Activated naive CD8-positive, alpha-beta T cell treated with anti-CD3 and anti-CD28 coated beads, Interleukin-2, amount 50 U/mL, for 24 hours (primary cell): ENCODE results near the gene PEX11G.

ENCODE experiments used
- ATAC-seq: fragments of 150-1000 bp; cut with Tn5 transposase; one replicate; pipeline ENCODE4 v1.10.0; 2021
- DNase-seq: peaks from one replicate; pipeline ENCODE4 v3.0.0; 2021
- H3K27ac Mint-ChIP-seq: one replicate; pipeline ENCODE4 v1.8.0; 2021; ENCODE audit warnings: mild to moderate bottlenecking, mixed read lengths
- H3K27me3 Mint-ChIP-seq: one replicate; pipeline ENCODE4 v1.8.0; 2021; ENCODE audit warnings: mixed read lengths
- H3K36me3 Mint-ChIP-seq: one replicate; pipeline ENCODE4 v1.8.0; 2021; ENCODE audit warnings: low read depth, mixed read lengths
- H3K4me1 Mint-ChIP-seq: one replicate; pipeline ENCODE4 v1.8.0; 2021; ENCODE audit warnings: mixed read lengths
- H3K4me3 Mint-ChIP-seq: one replicate; pipeline ENCODE4 v1.8.0; 2021; ENCODE audit warnings: mild to moderate bottlenecking, moderate library complexity, mixed read lengths
- H3K9me3 Mint-ChIP-seq: one replicate; pipeline ENCODE4 v1.8.0; 2021; ENCODE audit warnings: mixed read lengths

Gene PEX11G

DNA sequence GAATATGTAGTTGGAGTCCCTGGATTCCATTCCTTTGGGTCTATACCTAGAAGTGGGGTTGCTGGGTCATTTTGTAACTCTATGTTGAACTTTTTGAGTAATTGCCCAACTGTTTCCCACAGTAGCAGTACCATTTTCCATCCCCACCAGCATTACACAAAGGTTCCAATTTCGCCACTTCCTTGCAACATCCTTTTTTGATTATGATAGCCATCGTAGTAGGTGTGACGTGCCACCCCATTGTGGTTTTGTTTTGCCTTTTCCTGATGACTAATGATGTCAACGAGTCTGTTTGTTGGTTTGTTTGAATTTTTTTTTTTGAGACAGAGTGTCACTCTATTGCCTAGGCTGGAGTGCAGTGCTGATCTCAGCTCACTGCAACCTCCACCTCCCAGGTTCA, 3.3 kb upstream of the PEX11G start:
- Mint-ChIP-seq H3K4me1 (peaks cover 38% of the 10 kb centered on the region), H3K9me3 (no peaks in the 10 kb centered on the region), H3K4me3 (peak overlapping the region; percentile 59), H3K27me3 (peaks cover 10% of the 10 kb centered on the region), H3K27ac (peak overlapping the region; percentile 90), H3K36me3 (no peaks in the 10 kb centered on the region)
- ATAC-seq (peak; percentile 79), DNase-seq (peak; percentile 64)

DNA sequence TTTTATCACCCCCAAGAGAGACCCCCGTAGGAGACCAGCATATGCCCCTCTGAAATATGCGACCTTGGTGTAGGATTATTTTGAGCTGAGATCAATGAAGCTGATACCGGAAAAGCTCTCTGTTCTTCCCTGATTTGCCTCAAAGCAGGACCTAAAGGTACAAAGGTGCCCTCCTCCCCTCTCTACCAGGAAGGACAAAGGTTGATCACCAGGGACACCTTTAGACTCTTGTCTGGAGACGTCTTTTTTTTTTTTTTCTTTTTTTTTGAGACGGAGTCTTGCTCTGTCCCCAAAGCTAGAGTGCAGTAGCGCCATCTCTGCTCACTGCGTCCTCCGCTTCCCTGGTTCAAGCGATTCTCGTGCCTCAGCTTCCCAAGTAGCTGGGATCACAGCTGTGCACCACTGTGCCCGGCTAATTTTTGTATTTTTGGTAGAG, 792 bp upstream of the PEX11G start:
- Mint-ChIP-seq H3K9me3 (no peaks in the 10 kb centered on the region), H3K27ac (peak overlapping the region; percentile 85), H3K36me3 (no peaks in the 10 kb centered on the region), H3K4me3 (peak overlapping the region; percentile 83), H3K27me3 (peaks cover 4% of the 10 kb centered on the region), H3K4me1 (peaks cover 38% of the 10 kb centered on the region)
- ATAC-seq (no peak), DNase-seq (no peak)

DNA sequence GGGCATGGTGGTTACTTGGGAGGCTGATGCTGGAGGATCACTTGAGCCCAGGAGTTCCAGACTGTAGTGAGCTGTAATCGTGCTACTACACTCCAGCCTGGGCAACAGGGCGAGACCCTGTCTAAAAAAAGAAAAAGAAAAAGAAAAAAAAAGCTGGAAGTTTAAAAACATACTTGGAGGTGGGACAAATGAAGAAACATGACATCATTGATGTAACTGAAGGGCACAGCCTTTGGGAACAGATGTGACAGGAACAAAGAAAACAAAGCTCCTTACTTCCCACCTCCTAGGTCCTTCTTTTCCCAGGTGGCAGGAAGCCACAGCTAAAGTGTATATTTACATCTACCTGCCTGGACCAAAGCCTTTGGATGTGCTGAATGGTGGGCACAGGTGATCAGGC, 1.9 kb downstream of the PEX11G start:
- H3K4me1 Mint-ChIP-seq: peaks cover 26% of the 10 kb centered on the region
- ATAC-seq: no peak
- no peaks in the 10 kb centered on the region for H3K27me3 Mint-ChIP-seq
- DNase-seq: no peak
- H3K36me3 Mint-ChIP-seq: no peaks in the 10 kb centered on the region
- no peak overlapping the region for H3K4me3 Mint-ChIP-seq
- no peak overlapping the region for H3K27ac Mint-ChIP-seq
- H3K9me3 Mint-ChIP-seq: no peaks in the 10 kb centered on the region

DNA sequence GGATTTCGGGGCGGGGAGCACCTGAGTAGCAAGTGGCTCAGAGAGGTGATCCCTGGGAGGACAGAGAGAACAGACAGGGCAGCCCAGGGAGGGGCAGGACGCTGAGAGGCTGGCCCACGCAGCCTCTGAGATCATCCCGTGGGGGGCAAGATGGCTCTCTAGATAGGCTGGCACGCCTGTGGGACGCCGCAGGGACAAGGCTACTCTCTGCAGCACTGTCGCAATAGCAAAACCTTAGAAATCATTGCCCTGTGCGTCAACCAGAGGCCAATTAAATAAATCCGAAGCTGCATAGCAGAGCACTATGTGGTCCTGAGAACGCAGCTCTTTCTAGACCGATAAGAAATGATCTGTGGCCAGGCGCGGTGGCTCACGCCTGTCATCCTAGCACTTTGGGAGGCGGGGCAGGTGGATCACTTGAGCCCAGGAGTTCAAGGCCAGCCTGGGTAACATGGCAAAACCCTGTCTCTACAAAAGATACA, 5.1 kb downstream of the PEX11G start:
- no peak overlapping the region for H3K4me3 Mint-ChIP-seq
- DNase-seq (no peak), ATAC-seq (no peak)
- no peaks in the 10 kb centered on the region for H3K27me3 Mint-ChIP-seq
- no peak overlapping the region for H3K27ac Mint-ChIP-seq
- peaks cover 7% of the 10 kb centered on the region for H3K4me1 Mint-ChIP-seq
- no peaks in the 10 kb centered on the region for H3K9me3 Mint-ChIP-seq
- H3K36me3 Mint-ChIP-seq: no peaks in the 10 kb centered on the region

DNA sequence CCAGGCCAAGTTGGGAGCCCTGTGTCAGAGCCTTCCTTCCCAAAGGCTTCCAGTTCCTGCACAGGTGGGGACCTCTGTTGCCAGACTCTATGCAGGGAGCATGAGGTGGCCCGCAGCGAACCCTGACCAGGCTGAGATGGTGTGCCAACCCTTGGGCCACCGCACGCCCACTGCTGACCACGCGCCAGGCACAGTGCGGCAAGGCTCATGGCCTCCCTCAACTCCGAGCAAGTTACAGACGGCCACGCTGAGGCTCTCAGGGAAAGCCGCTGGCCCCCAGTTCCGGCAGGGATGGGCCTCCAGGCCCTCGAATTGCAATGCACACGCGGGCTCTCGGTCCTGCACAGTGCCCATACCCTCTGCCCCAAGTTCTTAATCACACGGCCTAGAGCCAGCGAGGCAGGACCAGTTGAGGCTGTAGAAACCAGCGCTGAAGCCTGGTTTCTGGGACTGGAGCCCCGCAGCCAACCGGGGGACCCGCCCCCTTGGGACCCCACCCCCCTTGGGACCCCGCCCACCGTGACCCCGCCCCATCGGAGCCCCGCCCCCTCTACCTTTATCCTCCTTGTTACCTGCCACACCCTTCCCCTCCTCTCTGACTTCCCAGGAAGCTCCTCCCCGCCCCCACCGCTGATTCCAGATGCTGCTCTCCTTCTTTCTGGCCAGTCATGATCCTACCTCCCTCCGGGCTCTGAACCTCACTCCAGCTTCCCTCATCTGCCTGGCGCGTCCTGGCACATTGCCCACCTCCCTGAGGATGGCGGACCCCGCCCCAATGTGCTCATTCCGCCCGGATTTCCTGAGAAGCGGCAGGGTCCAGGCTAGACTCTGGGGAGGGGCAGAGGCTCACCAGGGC, 6.0 kb downstream of the PEX11G start:
- H3K4me3 Mint-ChIP-seq: no peak overlapping the region
- DNase-seq (no peak), ATAC-seq (no peak)
- H3K9me3 Mint-ChIP-seq: no peaks in the 10 kb centered on the region
- H3K4me1 Mint-ChIP-seq: peaks cover 7% of the 10 kb centered on the region
- no peaks in the 10 kb centered on the region for H3K36me3 Mint-ChIP-seq
- no peak overlapping the region for H3K27ac Mint-ChIP-seq
- no peaks in the 10 kb centered on the region for H3K27me3 Mint-ChIP-seq

DNA sequence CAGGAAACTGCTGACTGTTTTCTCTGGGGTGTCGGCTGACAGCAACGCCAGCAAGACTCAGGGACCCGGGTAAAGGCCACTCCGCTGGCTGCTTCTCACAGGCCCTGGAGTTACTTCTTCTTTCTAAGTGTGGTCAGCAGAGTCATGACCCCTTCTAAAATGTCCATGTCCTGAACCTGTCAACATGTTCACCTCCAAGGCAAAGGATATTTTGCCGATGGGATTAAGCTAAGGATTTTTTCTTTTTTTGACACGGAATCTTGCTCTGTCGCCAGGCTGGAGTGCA, 7.9 kb downstream of the PEX11G start:
- no peak for ATAC-seq
- Mint-ChIP-seq H3K27ac (no peak overlapping the region), H3K27me3 (no peaks in the 10 kb centered on the region), H3K4me3 (no peak overlapping the region), H3K4me1 (peaks cover 7% of the 10 kb centered on the region), H3K36me3 (no peaks in the 10 kb centered on the region), H3K9me3 (no peaks in the 10 kb centered on the region)
- no peak for DNase-seq

DNA sequence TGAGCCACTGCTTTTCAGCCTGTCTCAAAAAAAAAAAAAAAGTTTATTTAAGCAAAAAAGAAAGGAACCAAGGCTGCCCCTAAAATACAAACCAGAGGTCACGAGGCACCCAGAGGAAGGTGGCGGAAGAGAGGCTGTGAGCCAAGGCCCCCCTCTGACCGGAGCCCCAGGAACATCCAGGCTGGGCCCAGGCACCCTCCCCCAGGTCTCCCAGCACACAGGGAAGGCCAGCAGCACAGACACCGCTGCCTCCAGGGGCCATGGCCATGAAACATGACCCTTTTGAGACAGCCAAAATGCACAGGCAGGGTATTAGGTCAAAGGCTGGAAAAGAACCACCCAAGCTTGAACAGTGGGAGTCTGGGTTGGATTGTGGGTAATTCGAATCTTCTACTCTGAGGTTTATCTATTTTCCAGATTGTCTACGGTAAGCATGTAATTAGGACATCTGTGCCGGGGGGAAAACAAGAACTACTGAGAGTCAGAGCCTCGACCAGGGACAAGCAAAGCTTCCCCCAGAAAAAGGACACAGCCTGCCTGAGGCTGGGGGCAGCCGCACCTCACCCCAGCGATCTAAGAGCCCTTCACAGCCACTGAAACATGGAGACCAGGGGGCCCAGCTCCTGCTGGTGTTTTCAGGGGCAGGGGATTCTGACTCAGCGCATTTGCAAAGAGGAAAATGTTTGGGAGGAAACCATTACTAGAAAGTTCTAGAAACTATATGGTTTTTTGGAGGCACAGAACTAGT, 8.4 kb downstream of the PEX11G start:
- peaks cover 7% of the 10 kb centered on the region for H3K4me1 Mint-ChIP-seq
- no peaks in the 10 kb centered on the region for H3K9me3 Mint-ChIP-seq
- no peak overlapping the region for H3K27ac Mint-ChIP-seq
- DNase-seq (no peak), ATAC-seq (no peak)
- H3K27me3 Mint-ChIP-seq: no peaks in the 10 kb centered on the region
- no peaks in the 10 kb centered on the region for H3K36me3 Mint-ChIP-seq
- H3K4me3 Mint-ChIP-seq: no peak overlapping the region

DNA sequence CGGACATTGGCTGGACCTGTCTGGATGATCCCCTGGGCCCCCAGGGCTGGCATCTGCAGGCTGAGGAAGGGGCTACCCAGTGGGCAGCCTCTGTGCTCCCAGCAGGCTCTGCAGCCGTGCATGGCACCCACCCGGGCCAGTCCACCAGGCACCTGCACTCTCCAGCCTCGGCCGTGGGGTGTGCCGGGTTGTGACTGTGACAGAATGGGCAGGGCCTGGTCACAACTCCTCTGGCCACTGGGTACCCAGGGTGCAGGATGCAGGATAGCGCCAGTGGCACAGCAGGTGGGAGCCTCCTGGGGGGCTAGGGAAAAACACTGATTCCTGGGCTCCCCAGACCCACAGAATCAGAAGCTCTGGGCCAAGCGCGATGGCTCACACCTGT, 10.0 kb downstream of the PEX11G start:
- H3K27me3 Mint-ChIP-seq: no peaks in the 10 kb centered on the region
- DNase-seq (no peak), ATAC-seq (no peak)
- H3K4me1 Mint-ChIP-seq: peaks cover 7% of the 10 kb centered on the region
- H3K27ac Mint-ChIP-seq: no peak overlapping the region
- H3K36me3 Mint-ChIP-seq: no peaks in the 10 kb centered on the region
- H3K9me3 Mint-ChIP-seq: no peaks in the 10 kb centered on the region
- no peak overlapping the region for H3K4me3 Mint-ChIP-seq

DNA sequence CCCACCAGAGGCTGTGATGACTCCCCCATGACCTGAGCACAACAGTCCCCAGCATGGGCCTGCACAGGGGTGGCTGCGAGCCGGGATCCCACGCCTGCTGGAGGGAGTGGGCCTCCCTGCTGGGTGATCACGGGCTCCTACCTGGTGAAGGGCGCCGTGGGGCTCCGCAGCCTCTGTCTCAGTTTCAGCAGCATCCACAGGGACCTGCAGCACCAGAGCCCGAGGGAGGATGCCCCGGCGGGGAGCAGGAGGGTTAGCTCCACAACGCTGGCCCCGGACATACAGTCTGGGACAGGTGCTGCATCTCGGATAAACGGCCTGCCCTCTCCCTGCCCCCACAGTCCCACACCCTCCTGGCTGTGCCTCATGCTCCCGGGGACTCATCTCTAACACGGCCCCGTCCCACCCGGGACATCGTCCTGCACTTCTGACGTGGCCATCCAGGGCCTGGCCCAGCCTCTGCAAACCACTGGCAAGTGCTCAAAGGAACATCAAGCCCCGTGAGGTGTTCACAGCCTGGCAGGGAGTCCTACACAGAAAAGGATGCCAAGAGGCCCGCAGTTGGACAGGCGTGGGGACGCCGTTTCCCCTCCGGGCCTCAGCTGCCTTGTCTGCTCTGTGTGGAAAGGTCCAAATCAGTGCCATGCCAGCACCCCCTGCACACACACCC, 10.5 kb downstream of the PEX11G start:
- no peak for ATAC-seq
- Mint-ChIP-seq H3K4me3 (no peak overlapping the region), H3K27me3 (no peaks in the 10 kb centered on the region), H3K9me3 (no peaks in the 10 kb centered on the region), H3K27ac (no peak overlapping the region), H3K4me1 (peaks cover 6% of the 10 kb centered on the region), H3K36me3 (no peaks in the 10 kb centered on the region)
- DNase-seq: no peak

DNA sequence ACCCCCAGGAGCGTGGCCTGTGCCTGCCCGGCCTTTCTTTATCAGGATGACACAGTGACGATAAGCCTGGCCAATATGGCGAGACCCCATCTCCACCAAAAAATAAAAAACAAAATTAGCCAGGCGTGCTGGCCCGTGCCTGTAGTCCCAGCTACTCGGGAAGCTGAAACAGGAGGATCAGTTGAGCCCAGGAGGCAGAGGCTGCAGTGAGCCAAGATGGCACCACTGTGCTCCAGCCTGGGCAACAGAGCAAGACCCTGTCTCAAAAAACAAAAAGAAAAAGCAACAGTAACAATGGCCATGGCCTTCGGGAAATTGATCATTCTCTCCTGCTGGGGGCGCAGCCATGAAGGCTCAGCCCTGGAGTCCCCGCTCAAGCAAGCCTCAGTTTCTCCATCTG, 11.1 kb downstream of the PEX11G start:
- H3K4me3 Mint-ChIP-seq: no peak overlapping the region
- no peak for ATAC-seq
- H3K4me1 Mint-ChIP-seq: peaks cover 6% of the 10 kb centered on the region
- no peak overlapping the region for H3K27ac Mint-ChIP-seq
- H3K27me3 Mint-ChIP-seq: no peaks in the 10 kb centered on the region
- H3K36me3 Mint-ChIP-seq: no peaks in the 10 kb centered on the region
- no peak for DNase-seq
- no peaks in the 10 kb centered on the region for H3K9me3 Mint-ChIP-seq

DNA sequence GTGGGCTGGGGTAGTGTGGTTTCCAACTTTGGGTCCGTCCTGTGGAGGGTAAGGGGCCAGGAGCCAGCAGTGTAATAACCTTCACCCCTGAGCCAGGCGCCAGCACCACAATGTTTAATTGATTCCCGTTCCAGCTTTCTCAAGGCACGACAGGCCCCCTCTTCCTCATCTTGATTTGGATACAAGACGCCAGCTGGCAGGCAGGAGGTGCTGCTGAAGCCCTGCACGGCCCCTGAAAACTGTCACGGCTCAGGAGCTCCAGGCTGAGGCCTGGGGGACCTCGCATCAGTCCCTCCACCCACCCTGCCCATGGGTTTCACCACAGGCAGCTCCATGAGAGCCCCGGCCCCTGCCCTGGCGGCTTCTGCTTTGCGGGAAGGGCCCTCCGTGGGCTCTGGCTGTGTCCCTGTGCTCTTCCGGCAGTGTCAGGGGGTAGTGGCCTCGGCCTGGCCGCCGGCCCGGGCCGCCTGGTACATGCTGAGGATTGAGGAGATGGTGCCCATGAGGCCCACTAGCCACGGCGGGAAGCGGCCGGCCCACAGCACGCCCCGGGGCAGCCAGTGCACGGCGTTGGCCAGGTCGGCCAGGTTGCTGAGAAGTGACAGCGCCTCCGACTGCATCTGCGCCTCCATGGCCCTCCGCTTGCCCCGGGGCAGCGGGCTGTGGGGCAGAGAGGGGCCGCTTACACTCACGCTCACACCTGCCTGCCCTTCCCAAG, 11.9 kb downstream of the PEX11G start:
- no peaks in the 10 kb centered on the region for H3K9me3 Mint-ChIP-seq
- DNase-seq (no peak), ATAC-seq (no peak)
- H3K27ac Mint-ChIP-seq: no peak overlapping the region
- peaks cover under 1% of the 10 kb centered on the region for H3K36me3 Mint-ChIP-seq
- H3K4me3 Mint-ChIP-seq: no peak overlapping the region
- no peaks in the 10 kb centered on the region for H3K27me3 Mint-ChIP-seq
- H3K4me1 Mint-ChIP-seq: peaks cover 6% of the 10 kb centered on the region

DNA sequence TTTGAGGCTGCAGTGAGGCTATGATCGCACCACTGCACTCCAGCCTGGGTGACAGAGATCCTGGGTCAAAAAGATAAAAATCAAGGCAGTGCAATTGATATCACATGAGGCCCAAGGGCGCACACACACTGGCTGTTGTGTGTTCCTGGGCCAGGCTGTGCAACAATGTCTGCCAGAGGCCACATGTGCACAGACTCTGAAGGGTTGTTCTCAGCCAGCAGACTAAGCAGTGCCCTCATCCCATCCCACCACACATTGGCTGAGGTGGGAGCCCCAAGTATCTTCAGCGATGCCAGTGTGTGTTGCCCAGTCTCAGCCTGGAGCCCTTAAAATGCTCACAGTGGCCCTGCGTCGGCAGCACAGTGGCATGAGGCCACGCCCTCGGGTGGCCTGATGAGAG, 12.6 kb downstream of the PEX11G start:
- ATAC-seq (no peak), DNase-seq (no peak)
- peaks cover 6% of the 10 kb centered on the region for H3K4me1 Mint-ChIP-seq
- H3K27ac Mint-ChIP-seq: no peak overlapping the region
- no peak overlapping the region for H3K4me3 Mint-ChIP-seq
- peaks cover 2% of the 10 kb centered on the region for H3K36me3 Mint-ChIP-seq
- no peaks in the 10 kb centered on the region for H3K27me3 Mint-ChIP-seq
- H3K9me3 Mint-ChIP-seq: no peaks in the 10 kb centered on the region

DNA sequence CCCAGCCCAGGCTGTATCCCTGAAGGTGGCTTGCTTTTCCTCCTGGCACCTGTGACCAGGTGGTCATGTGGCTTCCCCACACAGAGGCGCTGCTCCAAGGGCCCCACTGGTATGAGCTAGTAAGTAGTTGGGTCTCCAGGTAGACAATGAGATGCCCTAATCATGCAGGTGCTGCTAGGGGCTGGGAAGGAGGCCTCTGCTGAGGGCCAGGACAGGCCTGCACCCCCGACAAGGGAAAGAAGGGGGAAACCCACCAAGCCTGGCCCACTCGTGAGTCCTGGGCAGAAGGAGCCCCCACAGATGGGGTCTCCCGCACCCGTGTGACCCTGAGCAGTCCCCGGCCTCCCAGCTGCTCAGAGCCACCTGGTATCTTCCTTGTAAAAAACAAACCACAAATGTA, 13.2 kb downstream of the PEX11G start:
- Mint-ChIP-seq H3K4me1 (peaks cover 5% of the 10 kb centered on the region), H3K27ac (no peak overlapping the region), H3K9me3 (no peaks in the 10 kb centered on the region), H3K4me3 (no peak overlapping the region), H3K36me3 (peaks cover 2% of the 10 kb centered on the region), H3K27me3 (no peaks in the 10 kb centered on the region)
- ATAC-seq (no peak), DNase-seq (no peak)
